Activated naive CD4-positive, alpha-beta T cell treated with anti-CD3 and anti-CD28 coated beads for 36 hours (primary cell): ENCODE data around the gene HGS. TPM values are rescaled to one million over a fixed set of nuclear protein-coding genes. Genes with fewer than 3 reads are reported as not detected.

Experiments
- CTCF ChIA-PET: fragments of 350-600 bp; sonication (Branson Sonifier 250); formaldehyde crosslinking; loops from one replicate; lab custom pipeline; 2021; ENCODE audit warnings: antibody characterized with exemption; lab: Charles Lee
- DNase-seq: peaks from one replicate; pipeline ENCODE4 v3.0.0-alpha.2; 2020
- H3K27ac Mint-ChIP-seq: one replicate; pipeline ENCODE4 v1.8.0; 2021; ENCODE audit warnings: mild to moderate bottlenecking, mixed read lengths
- H3K27me3 Mint-ChIP-seq: one replicate; pipeline ENCODE4 v1.8.0; 2021; ENCODE audit warnings: low read depth, mixed read lengths
- H3K36me3 Mint-ChIP-seq: one replicate; pipeline ENCODE4 v1.8.0; 2021; ENCODE audit warnings: low read depth, mixed read lengths
- H3K4me1 Mint-ChIP-seq: one replicate; pipeline ENCODE4 v1.8.0; 2021; ENCODE audit warnings: low read depth, mixed read lengths
- H3K4me3 Mint-ChIP-seq: one replicate; pipeline ENCODE4 v1.8.0; 2021; ENCODE audit warnings: mild to moderate bottlenecking, moderate library complexity, mixed read lengths
- H3K9me3 Mint-ChIP-seq: one replicate; pipeline ENCODE4 v1.8.0; 2021; ENCODE audit warnings: mixed read lengths
- intact Hi-C: fragments of 100-400 bp; cut with micrococcal nuclease; formaldehyde crosslinking; loops from one replicate; pipeline ENCODE4 v1.15.1; 2023
- total RNA-seq, 2 experiments: library from RNA; stranded (reverse); gene quantifications; one replicate each; pipeline ENCODE4 v1.2.3, GENCODE V29; 2021

HGS gene
- total RNA-seq, 2 experiments from 2014 or later = 87.1 to 109 TPM

DNA sequence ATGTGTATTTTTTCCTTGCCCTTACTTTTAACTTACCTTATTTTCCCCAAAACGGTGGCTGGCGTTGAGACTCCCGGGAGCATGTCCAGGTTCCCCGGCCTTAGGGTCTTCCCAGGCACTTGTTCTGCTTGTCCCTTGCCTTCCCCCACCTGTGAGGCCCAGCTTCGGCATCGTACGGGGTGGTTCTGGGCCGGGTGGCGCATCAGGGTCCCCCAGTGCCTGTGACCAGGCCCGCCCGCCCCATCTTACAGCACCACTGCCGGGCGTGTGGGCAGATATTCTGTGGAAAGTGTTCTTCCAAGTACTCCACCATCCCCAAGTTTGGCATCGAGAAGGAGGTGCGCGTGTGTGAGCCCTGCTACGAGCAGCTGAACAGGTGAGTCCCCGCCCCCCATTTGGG lies 7.4 kb downstream of the HGS start:
- no peaks in the 10 kb centered on the region for H3K27me3 Mint-ChIP-seq
- no peak overlapping the region for H3K4me3 Mint-ChIP-seq
- DNase-seq = no peak
- no peak overlapping the region for H3K27ac Mint-ChIP-seq
- CTCF ChIA-PET = no interaction called here
- H3K9me3 Mint-ChIP-seq = no peaks in the 10 kb centered on the region
- peaks cover 27% of the 10 kb centered on the region for H3K36me3 Mint-ChIP-seq
- intact Hi-C loops = no loop called here
- peaks cover 18% of the 10 kb centered on the region for H3K4me1 Mint-ChIP-seq

DNA sequence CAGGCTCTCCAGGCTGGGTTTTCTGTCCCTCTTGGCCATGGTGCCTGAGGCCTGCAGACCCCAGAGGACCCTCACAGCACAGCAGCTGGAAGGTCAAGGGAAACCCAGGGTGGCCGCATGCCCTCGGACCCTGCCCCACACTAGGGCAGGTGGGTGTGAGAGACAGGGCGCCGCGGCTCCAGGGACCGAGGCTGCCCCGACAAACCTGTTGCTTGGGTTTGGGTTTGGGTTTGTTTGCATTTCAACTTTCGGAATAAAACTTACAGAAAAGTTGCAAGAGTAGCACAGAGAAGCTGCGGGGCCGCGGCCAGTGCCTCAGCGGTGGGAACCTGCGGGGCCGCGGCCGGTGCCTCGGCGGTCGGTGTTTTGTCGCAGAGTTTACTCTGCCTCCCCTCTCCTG lies 7.8 kb downstream of the HGS start:
- intact Hi-C loops = no loop called here
- Mint-ChIP-seq H3K27ac (no peak overlapping the region), H3K4me1 (peaks cover 16% of the 10 kb centered on the region), H3K27me3 (no peaks in the 10 kb centered on the region), H3K36me3 (peaks cover 25% of the 10 kb centered on the region), H3K4me3 (no peak overlapping the region), H3K9me3 (no peaks in the 10 kb centered on the region)
- CTCF ChIA-PET = interaction anchor here (1.9 kb wide), 1 partner anchor 8 kb away, joined by 5 read pairs; the partner anchor contains the start of genes ARL16 and HGS
- no peak for DNase-seq

DNA sequence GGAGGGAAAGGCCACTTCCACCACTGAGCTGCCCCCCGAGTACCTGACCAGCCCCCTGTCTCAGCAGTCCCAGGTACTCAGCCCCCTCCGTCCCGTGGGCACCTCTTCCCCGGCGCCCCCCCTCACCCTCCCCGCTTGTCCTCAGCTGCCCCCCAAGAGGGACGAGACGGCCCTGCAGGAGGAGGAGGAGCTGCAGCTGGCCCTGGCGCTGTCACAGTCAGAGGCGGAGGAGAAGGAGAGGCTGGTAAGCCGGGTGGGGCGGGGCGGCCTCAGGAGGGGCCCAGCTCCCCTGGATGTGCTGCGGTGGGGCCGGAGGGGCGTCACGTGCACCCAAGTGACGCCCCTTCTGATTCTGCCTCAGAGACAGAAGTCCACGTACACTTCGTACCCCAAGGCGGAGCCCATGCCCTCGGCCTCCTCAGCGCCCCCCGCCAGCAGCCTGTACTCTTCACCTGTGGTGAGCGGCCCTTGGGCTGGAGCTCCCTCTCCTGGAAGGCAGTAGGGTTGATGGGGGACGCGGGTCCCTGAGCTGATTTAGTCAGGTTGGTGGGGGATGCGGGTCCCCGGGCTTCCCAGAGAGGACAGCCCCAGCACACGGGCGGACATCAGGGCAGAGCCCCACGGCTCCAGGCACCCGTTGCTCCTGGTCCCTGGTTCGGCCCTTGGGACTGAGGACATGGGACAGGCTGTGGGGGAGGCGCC lies 9.8 kb downstream of the HGS start:
- Mint-ChIP-seq H3K4me3 (no peak overlapping the region), H3K9me3 (no peaks in the 10 kb centered on the region), H3K27ac (no peak overlapping the region), H3K4me1 (peaks cover 6% of the 10 kb centered on the region), H3K27me3 (no peaks in the 10 kb centered on the region), H3K36me3 (peaks cover 26% of the 10 kb centered on the region)
- CTCF ChIA-PET = interaction anchor here (1.1 to 1.9 kb wide), 2 partner anchors 10 to 18 kb away, joined by 3 to 5 read pairs; partner anchors contain the start of genes ARL16 and HGS
- intact Hi-C loops = no loop called here
- DNase-seq = no peak

- CTCF ChIA-PET = no interaction called here
- H3K9me3 Mint-ChIP-seq = no peaks in the 10 kb centered on the region
- no peak overlapping the region for H3K4me3 Mint-ChIP-seq
- DNase-seq = no peak
- no peaks in the 10 kb centered on the region for H3K27me3 Mint-ChIP-seq
- H3K27ac Mint-ChIP-seq = no peak overlapping the region
- intact Hi-C loops = no loop called here
- peaks cover 20% of the 10 kb centered on the region for H3K36me3 Mint-ChIP-seq
- H3K4me1 Mint-ChIP-seq = no peaks in the 10 kb centered on the region
Observed at GRCh38 chr17:81694810-81695209, 11.0 kb downstream of the HGS start.

DNA sequence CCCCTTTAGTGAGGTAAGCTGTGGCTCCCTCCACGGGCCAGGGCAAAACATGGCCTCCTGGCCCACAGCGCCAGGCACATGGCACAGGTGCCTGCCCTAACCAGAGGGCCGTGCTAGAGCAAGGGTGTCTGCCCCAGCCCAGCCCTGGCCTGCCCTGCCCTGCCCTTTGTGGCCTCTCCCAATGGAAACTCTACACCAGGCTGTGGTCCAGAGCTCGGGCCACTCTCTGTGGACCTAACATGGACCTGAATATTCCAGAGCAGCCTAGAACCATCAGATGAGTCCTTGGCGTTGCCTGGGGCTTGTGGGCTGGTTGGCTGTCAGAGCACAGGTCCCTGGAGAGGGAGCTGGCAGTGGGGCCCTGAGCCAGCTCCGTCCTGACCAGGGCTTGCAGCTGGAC lies 11.4 kb downstream of the HGS start:
- H3K4me3 Mint-ChIP-seq = no peak overlapping the region
- no peak for DNase-seq
- H3K36me3 Mint-ChIP-seq = peaks cover 19% of the 10 kb centered on the region
- no peaks in the 10 kb centered on the region for H3K27me3 Mint-ChIP-seq
- no peaks in the 10 kb centered on the region for H3K4me1 Mint-ChIP-seq
- intact Hi-C loops = no loop called here
- H3K27ac Mint-ChIP-seq = no peak overlapping the region
- H3K9me3 Mint-ChIP-seq = no peaks in the 10 kb centered on the region
- CTCF ChIA-PET = no interaction called here

GRCh38 chr17:81695801-81696200 lies 12.0 kb downstream of the HGS start:
- Mint-ChIP-seq H3K36me3 (peaks cover 20% of the 10 kb centered on the region), H3K4me1 (peaks cover 3% of the 10 kb centered on the region), H3K27ac (no peak overlapping the region), H3K4me3 (no peak overlapping the region), H3K9me3 (no peaks in the 10 kb centered on the region), H3K27me3 (no peaks in the 10 kb centered on the region)
- DNase-seq = no peak
- CTCF ChIA-PET = no interaction called here
- intact Hi-C loops = no loop called here

DNA sequence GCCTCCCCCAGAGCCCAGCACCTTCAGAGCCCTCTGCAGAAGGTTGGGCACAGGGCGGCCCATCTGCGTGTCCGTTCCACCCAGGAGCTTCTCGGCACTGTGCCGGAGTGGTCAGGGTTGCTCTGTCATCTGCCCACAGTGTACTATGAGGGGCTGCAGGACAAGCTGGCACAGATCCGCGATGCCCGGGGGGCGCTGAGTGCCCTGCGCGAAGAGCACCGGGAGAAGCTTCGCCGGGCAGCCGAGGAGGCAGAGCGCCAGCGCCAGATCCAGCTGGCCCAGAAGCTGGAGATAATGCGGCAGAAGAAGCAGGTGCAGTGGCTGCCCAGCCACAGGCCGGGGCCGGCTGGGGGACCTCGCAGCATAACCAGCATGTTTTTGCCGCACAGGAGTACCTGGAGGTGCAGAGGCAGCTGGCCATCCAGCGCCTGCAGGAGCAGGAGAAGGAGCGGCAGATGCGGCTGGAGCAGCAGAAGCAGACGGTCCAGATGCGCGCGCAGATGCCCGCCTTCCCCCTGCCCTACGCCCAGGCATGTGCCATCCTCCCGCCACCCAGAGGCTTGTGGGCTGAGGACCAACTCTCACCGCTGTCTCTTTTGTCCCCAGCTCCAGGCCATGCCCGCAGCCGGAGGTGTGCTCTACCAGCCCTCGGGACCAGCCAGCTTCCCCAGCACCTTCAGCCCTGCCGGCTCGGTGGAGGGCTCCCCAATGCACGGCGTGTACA lies 12.6 kb downstream of the HGS start:
- CTCF ChIA-PET = no interaction called here
- Mint-ChIP-seq H3K36me3 (peaks cover 22% of the 10 kb centered on the region), H3K27me3 (no peaks in the 10 kb centered on the region)

GRCh38 chr17:81697261-81698044 lies 13.6 kb downstream of the HGS start:
- H3K27ac Mint-ChIP-seq = no peak overlapping the region
- H3K4me3 Mint-ChIP-seq = no peak overlapping the region
- H3K9me3 Mint-ChIP-seq = no peaks in the 10 kb centered on the region
- intact Hi-C loops = no loop called here
- H3K36me3 Mint-ChIP-seq = peaks cover 24% of the 10 kb centered on the region
- DNase-seq = no peak
- CTCF ChIA-PET = no interaction called here
- no peaks in the 10 kb centered on the region for H3K27me3 Mint-ChIP-seq
- H3K4me1 Mint-ChIP-seq = peaks cover 18% of the 10 kb centered on the region

More for the DNA sequence above, 12.6 kb downstream of the HGS start:
- H3K27ac Mint-ChIP-seq = no peak overlapping the region
- no peak overlapping the region for H3K4me3 Mint-ChIP-seq
- no peak for DNase-seq
- intact Hi-C loops = no loop called here
- peaks cover 8% of the 10 kb centered on the region for H3K4me1 Mint-ChIP-seq
- no peaks in the 10 kb centered on the region for H3K9me3 Mint-ChIP-seq

- intact Hi-C loops = loop anchor here (5.0 kb wide), 1 partner anchor 148 kb away; the partner anchor contains the start of gene FAAP100
- no peak overlapping the region for H3K4me3 Mint-ChIP-seq
- H3K27me3 Mint-ChIP-seq = no peaks in the 10 kb centered on the region
- H3K27ac Mint-ChIP-seq = no peak overlapping the region
- H3K4me1 Mint-ChIP-seq = peaks cover 30% of the 10 kb centered on the region
- no peaks in the 10 kb centered on the region for H3K9me3 Mint-ChIP-seq
- DNase-seq = no peak
- peaks cover 41% of the 10 kb centered on the region for H3K36me3 Mint-ChIP-seq
- CTCF ChIA-PET = interaction anchor here (0.6 kb wide), 1 partner anchor 370 kb away, joined by 3 read pairs; no protein-coding TSS in a partner anchor
Observed at GRCh38 chr17:81700353-81701287, 16.8 kb downstream of the HGS start.

GRCh38 chr17:81701288-81702071 lies 17.7 kb downstream of the HGS start:
- peaks cover 35% of the 10 kb centered on the region for H3K4me1 Mint-ChIP-seq
- H3K27me3 Mint-ChIP-seq = no peaks in the 10 kb centered on the region
- CTCF ChIA-PET = interaction anchor here (1.0 to 1.3 kb wide), 2 partner anchors 25 to 36 kb away, joined by 3 to 5 read pairs; no protein-coding TSS in a partner anchor
- intact Hi-C loops = loop anchor here (5.0 kb wide), 1 partner anchor 149 kb away; the partner anchor contains the start of gene FAAP100
- H3K9me3 Mint-ChIP-seq = no peaks in the 10 kb centered on the region
- H3K4me3 Mint-ChIP-seq = peak overlapping the region; percentile 95
- no peak overlapping the region for H3K27ac Mint-ChIP-seq
- peak; percentile 30 for DNase-seq
- peaks cover 48% of the 10 kb centered on the region for H3K36me3 Mint-ChIP-seq
